ENCODE results near the gene ARID1B.

The ARID1B gene

GRCh38 chr6:156880913-156881312, 103.7 kb downstream of the ARID1B start:
- Histone ChIP-seq H3K27ac (ENCODE audit: low read depth, low read length) (peak overlapping the region; percentile 38), H3K27me3 (ENCODE audit: control insufficient read depth in 5 of 5, insufficient read depth in 4 of 5, low read length in 5 of 5) (no peaks in the 10 kb centered on the region), H3K36me3 (ENCODE audit: control insufficient read depth in 5 of 5, insufficient read depth in 5 of 5, low read length in 5 of 5) (no peaks in the 10 kb centered on the region), H3K9me3 (ENCODE audit: control insufficient read depth in 5 of 5, low read length in 5 of 5) (no peaks in the 10 kb centered on the region), H3K4me1 (ENCODE audit: control insufficient read depth in 5 of 5, insufficient read depth in 5 of 5, low read length in 5 of 5) (peaks cover 0 to 34% (median 23%) of the 10 kb centered on the region in 5 donors), H3K4me3 (ENCODE audit: low read depth in 1 of 5, low read length in 5 of 5) (no peak overlapping the region), H3K9ac (ENCODE audit: low read length in 5 of 5) (peak overlapping the region in 2 of 5 donors; percentile 22)

DNA sequence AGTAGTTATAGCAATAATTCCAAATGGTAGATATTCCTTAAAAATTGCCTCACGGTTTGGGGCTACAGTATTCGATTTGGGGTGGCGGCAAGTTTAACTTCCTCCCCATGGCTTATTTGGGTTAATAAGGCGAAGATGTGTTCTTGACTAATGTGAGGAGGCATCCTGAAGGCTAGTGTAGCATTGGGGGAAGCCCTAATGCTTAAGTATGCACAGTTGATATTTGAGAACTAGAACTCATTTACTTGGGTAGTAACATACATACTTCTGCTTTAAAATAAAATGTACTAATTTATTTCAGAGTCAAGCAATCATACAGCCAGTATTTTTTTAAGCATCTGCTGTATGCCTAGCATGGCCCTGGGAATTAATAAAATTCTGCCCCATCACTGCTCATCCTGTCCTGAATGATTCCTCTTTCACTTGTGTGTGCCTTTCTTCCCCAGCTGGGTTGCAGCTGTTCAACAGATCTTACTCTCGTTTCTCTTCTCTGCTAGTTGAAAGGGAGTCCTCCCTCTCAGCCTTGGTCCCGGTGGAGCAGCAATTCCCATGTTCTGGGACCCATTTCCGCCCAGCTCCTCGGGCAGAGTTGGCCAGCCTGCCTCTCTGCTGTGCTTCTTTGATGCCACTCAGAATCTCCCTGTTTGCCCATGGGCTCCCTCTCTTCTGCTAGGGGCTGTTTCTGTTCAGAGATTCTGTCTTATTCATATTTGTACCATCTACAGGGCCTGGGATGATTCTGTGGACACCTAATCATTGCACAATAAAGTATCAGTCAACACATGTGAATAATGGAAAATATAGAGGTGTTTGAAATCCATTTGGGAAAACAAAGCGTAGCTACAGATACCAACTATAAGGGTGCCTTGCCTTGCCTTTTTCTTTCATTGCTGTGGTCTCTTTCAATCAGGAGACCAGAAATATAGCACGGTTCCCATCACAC, 104.8 kb downstream of the ARID1B start:
- no peak overlapping the region for H3K4me3 ChIP-seq (ENCODE audit: low read depth in 1 of 5, low read length in 5 of 5)
- H3K27me3 ChIP-seq (ENCODE audit: control insufficient read depth in 5 of 5, insufficient read depth in 4 of 5, low read length in 5 of 5): no peaks in the 10 kb centered on the region
- H3K4me1 ChIP-seq (ENCODE audit: control insufficient read depth in 5 of 5, insufficient read depth in 5 of 5, low read length in 5 of 5): peaks cover 0 to 42% (median 32%) of the 10 kb centered on the region in 5 donors
- H3K9me3 ChIP-seq (ENCODE audit: control insufficient read depth in 5 of 5, low read length in 5 of 5): no peaks in the 10 kb centered on the region
- no peak overlapping the region for H3K9ac ChIP-seq (ENCODE audit: low read length in 5 of 5)
- H3K27ac ChIP-seq (ENCODE audit: low read depth, low read length): no peak overlapping the region
- no peaks in the 10 kb centered on the region for H3K36me3 ChIP-seq (ENCODE audit: control insufficient read depth in 5 of 5, insufficient read depth in 5 of 5, low read length in 5 of 5)

DNA sequence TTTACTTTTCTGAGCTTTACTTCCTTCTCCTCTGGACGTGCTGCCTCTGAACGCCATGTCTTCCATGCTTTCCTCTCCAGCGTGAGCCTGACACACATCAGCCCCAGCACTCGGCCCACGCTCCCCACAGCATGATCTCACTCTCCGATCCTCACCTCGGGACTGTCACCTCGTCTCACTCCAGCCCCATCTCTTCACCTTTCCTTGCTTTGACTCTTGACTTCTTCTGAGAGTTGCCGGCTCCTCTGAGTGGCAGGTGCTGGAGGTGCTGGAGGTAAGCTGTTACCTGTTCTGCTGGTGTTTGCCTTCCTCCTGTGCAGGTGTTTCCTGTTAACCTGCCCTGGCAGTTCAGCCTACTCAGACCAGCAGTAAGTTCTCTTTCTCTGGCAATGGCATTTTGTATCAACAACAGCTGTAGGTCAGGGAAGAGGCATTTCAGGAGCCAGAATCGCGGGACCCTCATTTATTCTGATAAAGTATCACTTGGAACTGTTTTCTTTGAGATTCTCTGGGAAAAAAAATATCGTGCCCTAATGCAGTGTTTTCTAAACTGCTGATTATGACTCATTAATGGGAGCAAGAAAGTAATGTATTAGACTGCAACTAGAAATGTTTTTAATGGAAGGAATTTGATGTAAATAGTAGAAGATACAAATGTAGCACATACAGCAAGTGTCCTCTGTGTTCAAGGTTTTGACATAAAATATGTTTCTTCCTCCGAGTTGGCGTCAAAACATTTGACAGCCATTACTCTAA, 106.5 kb downstream of the ARID1B start:
- no peaks in the 10 kb centered on the region for H3K36me3 ChIP-seq (ENCODE audit: control insufficient read depth in 5 of 5, insufficient read depth in 5 of 5, low read length in 5 of 5)
- H3K27me3 ChIP-seq (ENCODE audit: control insufficient read depth in 5 of 5, insufficient read depth in 4 of 5, low read length in 5 of 5): no peaks in the 10 kb centered on the region
- no peaks in the 10 kb centered on the region for H3K9me3 ChIP-seq (ENCODE audit: control insufficient read depth in 5 of 5, low read length in 5 of 5)
- no peak overlapping the region for H3K9ac ChIP-seq (ENCODE audit: low read length in 5 of 5)
- H3K4me1 ChIP-seq (ENCODE audit: control insufficient read depth in 5 of 5, insufficient read depth in 5 of 5, low read length in 5 of 5): peaks cover 0 to 52% (median 42%) of the 10 kb centered on the region in 5 donors
- H3K27ac ChIP-seq (ENCODE audit: low read depth, low read length): no peak overlapping the region
- no peak overlapping the region for H3K4me3 ChIP-seq (ENCODE audit: low read depth in 1 of 5, low read length in 5 of 5)

DNA sequence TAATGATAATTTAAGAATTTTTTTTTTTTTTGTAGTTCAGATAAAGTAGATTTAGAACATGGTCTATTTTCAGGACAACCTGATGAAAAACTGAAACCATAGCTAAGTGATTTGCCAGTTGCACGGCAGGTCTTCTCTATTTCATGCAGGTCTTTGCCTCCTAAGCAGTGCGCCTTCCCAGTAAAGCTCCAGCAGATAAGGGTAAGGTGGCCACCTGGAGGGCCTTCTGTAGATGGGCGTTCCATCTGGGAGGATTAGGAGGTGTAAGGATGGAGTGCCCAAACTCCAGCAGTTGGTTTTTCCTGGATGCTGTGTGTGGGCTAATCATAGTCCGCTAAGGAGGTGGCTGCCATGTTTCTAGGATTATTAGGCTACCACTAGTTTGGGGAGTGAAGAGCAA, 107.1 kb downstream of the ARID1B start:
- Histone ChIP-seq H3K9me3 (ENCODE audit: control insufficient read depth in 5 of 5, low read length in 5 of 5) (no peaks in the 10 kb centered on the region), H3K36me3 (ENCODE audit: control insufficient read depth in 5 of 5, insufficient read depth in 5 of 5, low read length in 5 of 5) (no peaks in the 10 kb centered on the region), H3K27me3 (ENCODE audit: control insufficient read depth in 5 of 5, insufficient read depth in 4 of 5, low read length in 5 of 5) (no peaks in the 10 kb centered on the region), H3K9ac (ENCODE audit: low read length in 5 of 5) (no peak overlapping the region), H3K27ac (ENCODE audit: low read depth, low read length) (no peak overlapping the region), H3K4me3 (ENCODE audit: low read depth in 1 of 5, low read length in 5 of 5) (no peak overlapping the region), H3K4me1 (ENCODE audit: control insufficient read depth in 5 of 5, insufficient read depth in 5 of 5, low read length in 5 of 5) (peaks cover 0 to 54% (median 40%) of the 10 kb centered on the region in 5 donors)

DNA sequence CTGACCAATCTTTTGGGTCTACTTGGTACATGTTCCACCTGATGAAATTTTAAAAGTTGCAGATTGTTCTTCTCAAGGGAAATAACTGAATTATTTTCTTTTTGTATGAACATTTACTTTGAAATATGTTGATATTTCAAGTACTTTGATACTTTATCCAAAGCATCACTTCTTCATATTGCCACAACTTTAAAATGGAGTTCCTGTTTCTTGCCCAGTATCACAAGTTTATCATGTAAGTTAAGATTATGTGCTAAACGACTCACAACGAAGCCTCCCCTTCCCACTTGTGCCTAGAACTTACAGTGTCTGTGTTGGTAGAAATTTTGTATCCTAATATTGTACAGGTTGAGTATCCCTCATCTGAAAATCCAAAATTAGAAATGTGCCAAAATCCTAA, 108.4 kb downstream of the ARID1B start:
- H3K4me1 ChIP-seq (ENCODE audit: control insufficient read depth in 5 of 5, insufficient read depth in 5 of 5, low read length in 5 of 5): peaks cover 0 to 57% (median 36%) of the 10 kb centered on the region in 5 donors
- no peaks in the 10 kb centered on the region for H3K27me3 ChIP-seq (ENCODE audit: control insufficient read depth in 5 of 5, insufficient read depth in 4 of 5, low read length in 5 of 5)
- H3K9ac ChIP-seq (ENCODE audit: low read length in 5 of 5): no peak overlapping the region
- H3K9me3 ChIP-seq (ENCODE audit: control insufficient read depth in 5 of 5, low read length in 5 of 5): no peaks in the 10 kb centered on the region
- H3K36me3 ChIP-seq (ENCODE audit: control insufficient read depth in 5 of 5, insufficient read depth in 5 of 5, low read length in 5 of 5): no peaks in the 10 kb centered on the region
- H3K27ac ChIP-seq (ENCODE audit: low read depth, low read length): no peak overlapping the region
- no peak overlapping the region for H3K4me3 ChIP-seq (ENCODE audit: low read depth in 1 of 5, low read length in 5 of 5)

GRCh38 chr6:156886409-156886808, 109.2 kb downstream of the ARID1B start:
- H3K36me3 ChIP-seq (ENCODE audit: control insufficient read depth in 5 of 5, insufficient read depth in 5 of 5, low read length in 5 of 5): no peaks in the 10 kb centered on the region
- peaks cover 0 to 52% (median 35%) of the 10 kb centered on the region in 5 donors for H3K4me1 ChIP-seq (ENCODE audit: control insufficient read depth in 5 of 5, insufficient read depth in 5 of 5, low read length in 5 of 5)
- no peak overlapping the region for H3K9ac ChIP-seq (ENCODE audit: low read length in 5 of 5)
- peak overlapping the region; percentile 7 for H3K27ac ChIP-seq (ENCODE audit: low read depth, low read length)
- H3K4me3 ChIP-seq (ENCODE audit: low read depth in 1 of 5, low read length in 5 of 5): peak overlapping the region in 1 of 5 donors; percentile 13
- H3K9me3 ChIP-seq (ENCODE audit: control insufficient read depth in 5 of 5, low read length in 5 of 5): no peaks in the 10 kb centered on the region
- no peaks in the 10 kb centered on the region for H3K27me3 ChIP-seq (ENCODE audit: control insufficient read depth in 5 of 5, insufficient read depth in 4 of 5, low read length in 5 of 5)

- Histone ChIP-seq H3K9ac (ENCODE audit: low read length in 5 of 5) (no peak overlapping the region), H3K4me3 (ENCODE audit: low read depth in 1 of 5, low read length in 5 of 5) (no peak overlapping the region), H3K36me3 (ENCODE audit: control insufficient read depth in 5 of 5, insufficient read depth in 5 of 5, low read length in 5 of 5) (no peaks in the 10 kb centered on the region), H3K4me1 (ENCODE audit: control insufficient read depth in 5 of 5, insufficient read depth in 5 of 5, low read length in 5 of 5) (peaks cover 0 to 41% (median 29%) of the 10 kb centered on the region in 5 donors), H3K27me3 (ENCODE audit: control insufficient read depth in 5 of 5, insufficient read depth in 4 of 5, low read length in 5 of 5) (no peaks in the 10 kb centered on the region), H3K27ac (ENCODE audit: low read depth, low read length) (peak overlapping the region; percentile 1), H3K9me3 (ENCODE audit: control insufficient read depth in 5 of 5, low read length in 5 of 5) (no peaks in the 10 kb centered on the region)
Observed at GRCh38 chr6:156887623-156888269, 110.6 kb downstream of the ARID1B start.

DNA sequence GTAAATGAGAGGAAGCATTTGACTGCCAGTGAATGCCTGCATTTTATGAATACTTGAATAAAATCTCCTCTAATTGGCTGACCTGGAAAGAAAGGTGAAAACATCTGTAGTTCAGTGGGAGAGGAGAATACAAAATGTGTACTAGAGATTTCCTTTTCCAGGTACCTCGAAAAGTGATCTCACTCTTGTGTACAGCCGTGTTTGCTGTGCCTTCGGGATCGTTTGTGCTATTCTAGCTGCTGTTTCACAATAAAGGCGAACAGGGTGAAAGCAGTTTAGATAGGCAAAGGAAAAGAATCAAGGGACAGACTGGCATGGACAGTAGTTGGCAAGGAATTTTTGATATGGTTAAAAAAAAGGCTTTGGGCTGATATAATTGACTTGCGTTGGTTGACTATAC, 112.3 kb downstream of the ARID1B start:
- Histone ChIP-seq H3K4me3 (ENCODE audit: low read depth in 1 of 5, low read length in 5 of 5) (no peak overlapping the region), H3K4me1 (ENCODE audit: control insufficient read depth in 5 of 5, insufficient read depth in 5 of 5, low read length in 5 of 5) (peaks cover 0 to 41% (median 26%) of the 10 kb centered on the region in 5 donors)

DNA sequence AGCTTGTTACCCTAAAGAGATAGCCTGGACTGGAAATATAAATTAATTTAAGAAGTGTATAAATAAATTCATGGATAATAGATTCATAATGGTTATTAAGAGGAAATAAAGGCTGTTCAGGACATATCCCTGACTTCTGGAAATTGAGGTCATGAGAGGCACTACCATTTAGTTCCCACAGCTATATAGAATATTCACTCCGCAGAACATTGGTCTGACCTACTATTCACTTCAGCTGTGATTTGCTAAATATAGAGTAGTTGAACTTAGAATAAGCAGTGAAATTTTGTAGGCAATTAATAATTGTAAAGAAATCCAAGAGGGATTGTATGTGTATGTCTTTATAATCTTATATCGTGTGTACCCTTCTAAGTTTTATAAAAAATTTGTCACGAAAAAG, 112.8 kb downstream of the ARID1B start:
- Histone ChIP-seq H3K27ac (ENCODE audit: low read depth, low read length) (no peak overlapping the region), H3K4me1 (ENCODE audit: control insufficient read depth in 5 of 5, insufficient read depth in 5 of 5, low read length in 5 of 5) (peaks cover 0 to 41% (median 26%) of the 10 kb centered on the region in 5 donors)

More for the DNA sequence above, 112.3 kb downstream of the ARID1B start:
- Histone ChIP-seq H3K36me3 (ENCODE audit: control insufficient read depth in 5 of 5, insufficient read depth in 5 of 5, low read length in 5 of 5) (no peaks in the 10 kb centered on the region), H3K27ac (ENCODE audit: low read depth, low read length) (no peak overlapping the region), H3K27me3 (ENCODE audit: control insufficient read depth in 5 of 5, insufficient read depth in 4 of 5, low read length in 5 of 5) (no peaks in the 10 kb centered on the region), H3K9ac (ENCODE audit: low read length in 5 of 5) (no peak overlapping the region), H3K9me3 (ENCODE audit: control insufficient read depth in 5 of 5, low read length in 5 of 5) (no peaks in the 10 kb centered on the region)

More for the DNA sequence above, 112.8 kb downstream of the ARID1B start:
- Histone ChIP-seq H3K27me3 (ENCODE audit: control insufficient read depth in 5 of 5, insufficient read depth in 4 of 5, low read length in 5 of 5) (no peaks in the 10 kb centered on the region), H3K9me3 (ENCODE audit: control insufficient read depth in 5 of 5, low read length in 5 of 5) (no peaks in the 10 kb centered on the region), H3K9ac (ENCODE audit: low read length in 5 of 5) (no peak overlapping the region), H3K36me3 (ENCODE audit: control insufficient read depth in 5 of 5, insufficient read depth in 5 of 5, low read length in 5 of 5) (no peaks in the 10 kb centered on the region), H3K4me3 (ENCODE audit: low read depth in 1 of 5, low read length in 5 of 5) (no peak overlapping the region)

Measured in subcutaneous abdominal adipose tissue (tissue), 5 donors.